Raji (cell line): ENCODE results near the gene IL10.

ENCODE experiments used
- POLR2A ChIP-seq: IDR thresholded peaks from 2 replicates; pipeline ENCODE4 v1.6.1; 2011; ENCODE audit warnings: low read depth, low read length, control low read depth; ENCODE audit not compliant: insufficient read depth

The IL10 gene

DNA sequence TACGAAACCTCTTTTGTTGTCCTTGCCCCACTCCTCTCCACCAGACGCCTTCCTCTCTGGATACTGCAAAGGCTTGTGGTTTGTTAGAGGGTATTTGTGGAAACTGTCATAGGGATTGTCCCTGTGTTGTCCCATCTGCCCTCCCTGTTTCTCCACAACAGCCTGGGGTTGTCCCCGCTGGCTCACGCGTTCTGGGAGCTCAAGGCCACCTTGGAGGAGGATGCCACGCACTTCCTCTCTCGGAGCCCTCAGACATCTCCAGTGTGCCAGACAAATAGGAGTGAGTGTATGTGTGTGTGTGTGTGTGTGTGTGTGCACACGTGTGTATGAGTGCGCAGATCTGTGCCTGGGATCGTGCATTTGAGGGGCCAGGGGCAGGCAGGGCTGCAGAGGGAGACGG lies 39.3 kb downstream of the IL10 start:
- TF ChIP-seq POLR2A: no peak

DNA sequence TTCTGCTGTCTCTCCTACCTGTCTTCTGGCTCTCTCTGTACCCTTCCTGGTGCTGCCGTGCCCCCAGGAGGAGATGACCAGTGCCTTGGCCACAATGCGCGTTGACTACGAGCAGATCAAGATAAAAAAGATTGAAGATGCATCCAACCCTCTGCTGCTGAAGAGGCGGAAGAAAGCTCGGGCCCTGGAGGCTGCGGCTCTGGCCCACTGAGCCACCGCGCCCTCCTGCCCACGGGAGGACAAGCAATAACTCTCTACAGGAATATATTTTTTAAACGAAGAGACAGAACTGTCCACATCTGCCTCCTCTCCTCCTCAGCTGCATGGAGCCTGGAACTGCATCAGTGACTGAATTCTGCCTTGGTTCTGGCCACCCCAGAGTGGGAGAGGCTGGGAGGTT lies 39.8 kb downstream of the IL10 start:
- TF ChIP-seq POLR2A: no peak

DNA sequence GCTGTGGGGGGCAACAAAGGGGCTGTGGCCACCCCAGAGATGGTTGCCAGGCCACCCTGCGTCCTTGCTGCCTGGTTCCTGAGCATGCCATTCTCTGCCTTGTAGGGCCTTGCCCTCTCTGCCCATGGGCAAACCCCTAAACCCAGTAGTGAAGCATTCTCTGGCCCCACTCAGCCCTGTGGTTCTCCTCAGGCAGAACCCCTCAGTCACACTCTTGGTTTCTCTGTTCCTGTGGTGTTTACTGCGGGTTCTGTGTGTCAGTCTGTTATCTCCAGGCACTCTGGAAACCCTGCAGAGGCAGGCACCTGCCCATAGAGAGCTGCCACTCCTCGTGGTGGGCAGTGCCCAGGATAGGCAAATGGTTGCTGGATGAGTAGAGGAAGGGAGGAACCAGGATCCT lies 42.8 kb downstream of the IL10 start:
- TF ChIP-seq POLR2A: no peak

DNA sequence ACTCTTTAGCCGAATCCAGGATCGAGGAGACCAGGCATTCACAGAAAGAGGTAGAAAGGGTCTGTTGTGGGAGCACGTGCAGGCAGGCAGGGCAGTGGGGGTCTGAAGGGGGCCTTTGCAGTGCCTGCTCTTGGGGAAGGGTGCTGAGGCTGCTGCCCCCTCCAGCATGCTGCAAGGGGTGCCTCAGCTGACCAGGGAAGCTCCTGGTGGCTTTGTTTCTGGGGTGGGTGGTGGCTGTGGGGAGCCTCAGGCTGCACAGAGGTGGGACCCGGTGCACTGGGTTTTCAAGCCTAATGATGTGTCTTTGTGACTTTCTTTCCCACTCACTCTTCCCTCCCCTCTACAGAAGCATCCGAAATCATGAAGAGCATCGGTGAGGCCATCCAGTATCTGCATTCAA lies 43.2 kb downstream of the IL10 start:
- TF ChIP-seq POLR2A: no peak

DNA sequence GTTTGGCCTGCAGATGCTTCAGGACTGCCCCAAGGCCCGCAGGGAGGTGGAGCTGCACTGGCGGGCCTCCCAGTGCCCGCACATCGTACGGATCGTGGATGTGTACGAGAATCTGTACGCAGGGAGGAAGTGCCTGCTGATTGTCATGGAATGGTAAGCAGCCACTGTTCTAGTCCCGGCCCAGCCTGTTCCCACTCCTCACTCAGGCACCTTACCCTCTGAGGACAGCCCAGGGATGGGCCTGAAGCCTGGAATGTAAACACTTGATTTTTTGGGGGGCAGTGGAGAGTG lies 43.7 kb downstream of the IL10 start:
- TF ChIP-seq POLR2A: no peak

DNA sequence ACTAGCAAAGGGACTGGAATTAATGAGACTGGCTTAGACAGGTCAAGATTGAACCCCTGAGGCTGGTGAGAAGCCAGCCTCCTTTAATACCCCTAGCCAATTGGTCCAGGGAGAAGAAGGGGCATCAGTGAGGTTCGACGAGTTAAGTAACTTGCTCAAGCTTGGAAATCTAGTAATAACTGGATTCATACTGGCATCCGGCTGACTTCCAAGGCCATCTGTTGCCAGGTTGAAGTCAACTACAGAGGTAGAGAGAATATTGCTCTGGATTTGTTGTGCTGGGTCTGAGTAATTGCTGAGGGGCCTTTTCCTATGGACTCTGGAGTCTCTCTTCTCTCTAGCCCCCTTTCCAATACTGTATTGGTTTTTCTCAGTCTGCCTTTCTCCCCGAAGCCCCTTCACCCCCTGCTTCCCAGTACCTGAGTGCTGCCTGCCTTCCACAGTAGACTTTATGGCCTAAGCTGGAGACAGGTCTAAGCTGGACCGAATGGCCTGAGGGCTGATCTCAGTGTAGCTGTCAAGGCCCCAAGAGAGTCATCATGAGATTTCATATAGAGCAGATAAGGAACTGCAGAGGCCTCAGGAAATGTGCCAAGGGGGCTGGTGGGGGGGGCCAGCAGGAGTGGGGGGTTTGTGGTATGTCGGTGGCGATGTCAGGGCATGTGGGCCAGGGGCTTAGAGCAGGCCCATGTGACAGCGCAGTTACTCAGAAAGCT lies 44.2 kb downstream of the IL10 start:
- no peak for TF ChIP-seq POLR2A

DNA sequence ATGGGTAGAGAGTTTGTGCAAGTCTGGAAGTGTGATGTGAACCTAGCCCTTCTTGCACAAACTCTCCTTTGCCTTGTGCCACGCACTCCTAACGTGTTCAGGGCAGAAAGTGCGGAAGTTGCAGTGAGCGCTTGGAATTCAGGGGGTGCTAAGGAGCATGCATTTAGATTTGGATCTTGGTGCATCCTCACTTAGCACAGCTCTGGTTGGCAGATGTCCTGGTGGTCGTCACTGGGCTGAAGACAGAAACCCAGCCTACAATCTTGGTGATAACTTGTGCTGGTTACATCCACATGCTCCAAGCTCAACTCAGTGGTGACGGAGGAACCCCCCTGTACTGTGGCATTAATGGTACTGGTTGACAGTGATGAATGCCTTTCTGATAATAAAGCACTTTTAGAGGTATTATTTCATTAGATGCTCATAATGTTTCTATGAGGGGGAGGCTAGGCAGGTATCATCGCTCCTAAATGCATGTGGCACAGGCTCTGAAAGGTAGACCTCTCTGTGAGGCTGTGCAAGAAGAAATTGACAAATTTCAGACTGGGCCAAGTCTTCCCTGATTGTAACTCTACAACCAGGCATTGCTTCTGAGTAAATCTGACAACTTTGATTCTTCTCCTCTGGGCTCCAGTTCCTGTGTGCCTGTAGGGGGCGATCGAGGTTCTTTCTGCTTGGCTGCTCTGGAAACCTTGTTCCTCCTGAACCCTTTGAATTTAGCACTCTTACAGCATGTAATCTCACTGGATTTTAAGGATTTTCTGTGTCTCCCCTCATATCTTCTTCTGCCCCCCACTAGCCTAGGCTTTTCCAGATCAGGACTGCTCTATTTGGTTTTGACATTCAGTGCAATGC lies 47.0 kb downstream of the IL10 start:
- TF ChIP-seq POLR2A: no peak

DNA sequence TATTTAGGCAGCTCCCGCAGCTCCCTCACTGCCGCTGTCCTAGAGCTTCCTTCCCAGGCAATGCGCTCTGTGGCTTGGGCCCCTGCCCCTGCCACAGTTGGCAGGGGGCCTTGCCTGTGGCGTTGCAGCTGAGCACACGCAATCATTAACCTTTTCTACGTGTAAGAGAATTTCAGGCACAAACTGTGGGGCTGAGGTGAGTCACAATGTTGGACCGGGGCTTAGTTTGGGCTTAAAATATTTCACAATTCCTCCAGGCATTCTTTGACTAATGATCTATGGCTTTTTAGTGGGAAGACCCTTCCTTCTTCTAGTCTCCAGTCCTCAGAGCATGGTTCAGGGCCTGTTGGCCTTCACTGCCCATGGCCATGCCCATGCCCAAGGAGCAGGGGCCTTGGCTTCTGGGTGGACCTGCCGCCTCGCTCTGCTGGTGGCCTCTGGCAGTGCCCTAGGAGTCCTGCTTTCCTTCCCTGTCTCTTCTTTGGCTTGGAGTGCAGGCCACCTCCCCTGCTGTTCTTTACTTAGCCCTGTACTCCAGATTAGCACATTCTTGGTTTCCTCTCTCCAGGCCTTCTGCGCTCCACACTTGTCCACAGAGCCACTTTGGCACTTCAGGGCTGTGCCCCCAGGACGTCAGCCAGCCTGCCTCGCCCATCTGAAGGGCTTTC lies 48.4 kb downstream of the IL10 start:
- TF ChIP-seq POLR2A: no peak

DNA sequence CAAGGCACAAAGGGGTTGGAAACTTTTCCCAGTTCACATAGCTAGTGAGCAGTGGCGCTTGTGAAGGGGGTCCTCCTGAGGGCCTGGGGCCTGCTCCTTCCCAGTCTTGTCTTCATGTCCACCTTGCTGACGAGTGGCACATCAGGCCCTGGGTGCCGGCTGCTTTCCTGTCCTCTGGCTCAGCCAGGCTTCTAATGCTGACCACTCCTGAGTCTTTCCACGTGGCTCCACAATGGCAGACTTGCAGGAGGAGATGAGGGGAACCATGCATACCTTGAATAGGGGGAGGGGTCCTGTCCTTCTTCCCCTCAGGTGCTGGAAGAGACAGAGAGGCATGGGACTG lies 48.9 kb downstream of the IL10 start:
- no peak for TF ChIP-seq POLR2A

DNA sequence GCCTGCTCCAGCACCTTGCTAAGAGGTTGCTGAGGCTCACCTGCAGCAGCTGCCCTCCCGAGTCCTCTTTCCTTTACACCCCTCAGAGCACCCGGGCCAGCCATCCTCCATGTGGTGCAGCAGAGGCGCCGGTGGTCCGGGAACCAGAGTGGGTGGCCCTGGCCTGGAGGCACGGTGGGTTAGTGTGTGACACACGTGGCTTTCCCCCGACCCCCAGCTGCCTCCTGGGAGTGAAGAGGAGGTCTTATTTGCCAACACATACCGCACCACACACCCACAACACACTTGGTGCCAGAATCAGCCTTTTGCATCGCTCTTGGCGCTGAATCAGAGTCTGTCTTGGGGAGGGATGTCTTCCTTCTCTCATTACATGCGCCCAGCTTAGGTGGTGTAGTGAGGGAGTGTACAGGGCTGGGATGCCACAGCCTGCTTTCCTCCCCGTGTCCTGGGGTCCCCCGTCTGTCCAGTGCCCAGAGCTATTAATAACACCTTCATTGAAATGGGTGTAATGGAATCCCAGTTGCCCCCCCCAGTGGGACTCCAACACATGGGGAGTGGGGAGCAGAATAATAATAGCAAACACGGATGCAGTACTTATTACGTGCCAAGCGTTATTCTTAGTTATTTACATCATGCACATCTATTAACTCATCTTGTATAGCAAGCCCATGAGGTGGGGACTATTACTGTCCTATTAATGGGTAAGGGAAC lies 49.4 kb downstream of the IL10 start:
- no peak for TF ChIP-seq POLR2A

DNA sequence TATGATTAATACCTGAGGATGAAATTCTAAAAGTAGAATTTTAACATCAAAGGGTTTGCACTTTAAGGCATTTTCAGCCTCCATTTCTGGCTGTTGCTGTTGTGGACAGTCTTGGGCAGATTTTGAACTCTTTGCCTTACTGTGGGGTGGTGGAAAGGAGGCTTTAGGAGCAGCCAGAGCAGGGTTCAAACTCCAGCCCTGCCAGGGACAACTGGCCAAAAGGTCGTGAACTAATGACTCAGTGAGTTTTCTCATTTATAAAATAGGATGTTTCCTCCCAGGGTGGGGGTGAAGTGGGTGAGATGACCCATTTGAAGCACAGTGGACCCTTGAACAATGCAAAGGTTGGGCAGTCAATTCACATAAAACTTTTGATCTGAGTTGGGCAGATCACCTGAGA lies 50.8 kb downstream of the IL10 start:
- TF ChIP-seq POLR2A: no peak

DNA sequence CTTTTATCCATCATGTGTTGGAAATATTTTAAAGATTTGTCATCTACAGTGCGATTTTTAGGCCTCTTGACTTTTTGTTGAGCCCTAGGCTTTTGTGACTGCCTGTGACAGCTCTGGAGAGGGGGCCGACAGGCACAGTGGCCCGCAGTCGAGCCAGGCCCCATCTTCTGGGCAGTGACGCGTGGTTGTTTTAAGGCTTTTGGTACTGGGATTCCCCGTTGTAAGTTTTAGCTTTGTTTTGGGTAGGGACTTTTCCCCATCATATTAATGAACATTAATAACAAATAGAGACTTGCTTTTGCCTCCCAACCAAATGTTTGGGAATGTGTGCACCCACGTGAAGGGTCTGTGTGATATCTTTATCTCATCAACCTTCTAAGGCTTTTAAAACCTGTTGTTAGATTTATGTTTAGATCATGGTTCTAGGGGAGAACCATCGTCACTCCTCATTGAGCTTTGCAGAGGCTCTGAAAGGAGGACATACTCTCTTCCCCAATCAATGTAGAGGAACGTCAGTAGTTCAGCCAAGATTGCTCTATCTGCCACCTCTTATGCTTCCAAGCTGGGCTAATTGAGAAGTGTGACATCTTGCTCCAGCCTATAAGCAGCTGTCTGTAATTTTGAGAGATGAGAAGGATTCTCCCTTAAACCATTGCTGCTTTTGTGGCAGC lies 53.0 kb downstream of the IL10 start:
- no peak for TF ChIP-seq POLR2A

DNA sequence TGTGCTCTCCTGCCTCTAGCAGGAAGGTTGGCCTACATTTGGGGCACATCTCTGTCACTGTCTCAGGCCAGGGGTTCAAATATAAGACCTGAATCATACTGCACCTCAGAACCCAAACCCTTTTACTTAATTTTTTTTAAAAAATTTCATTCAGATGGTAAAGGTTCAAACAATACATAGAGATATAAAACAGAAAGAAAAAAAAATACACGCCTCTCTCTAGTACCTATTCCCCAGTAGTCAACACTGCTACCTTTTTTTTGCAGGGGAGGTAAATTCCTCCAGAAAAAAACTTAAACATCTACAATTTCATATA lies 54.7 kb downstream of the IL10 start:
- TF ChIP-seq POLR2A: no peak
